ENCODE results near the gene GPR75.

GRCh38 chr2:53827398-53828175, 32.2 kb downstream of the GPR75 start:
- TF ChIP-seq TAF1 (IDR thresholded peaks at IDR 0.05; ENCODE audit: low read depth, low read length) (no peak), POLR2A (IDR thresholded peaks at IDR 0.05; ENCODE audit: low read depth, low read length) (no peak), POLR2AphosphoS5 (IDR thresholded peaks at IDR 0.05; ENCODE audit: low read depth, low read length) (no peak), SPI1 (IDR thresholded peaks at IDR 0.05; ENCODE audit: low read depth, low read length) (no peak), POU2F2 (IDR thresholded peaks at IDR 0.05; ENCODE audit: low read depth, low read length) (no peak), PAX5 (IDR thresholded peaks at IDR 0.05; ENCODE audit: insufficient read depth, low read length, severe bottlenecking) (no peak)

Measured in GM12891 (cell line).